Pancreas (tissue), 10 donors: ENCODE measurements around the gene SCAMP4. TPM values are rescaled to one million over a fixed set of nuclear protein-coding genes. Genes with fewer than 3 reads are reported as not detected.

Experiments
- ATAC-seq, 4 donors: fragments of 200-7000 bp; cut with Tn5 transposase; one replicate each; pipeline versions ENCODE4 v1.8.0 to v1.9.1; 2020; ENCODE audit warnings: mild to moderate bottlenecking in 4 of 4, moderate library complexity in 4 of 4
- DNase-seq, 6 donors: peaks; one replicate each; pipeline ENCODE4 v3.0.0-alpha.2; 2020
- FAIRE-seq: peaks from 2 replicates; lab custom pipeline; 2012; peaks lifted over from hg19 to GRCh38; lab: Jason Lieb, UNC
- H3K27ac ChIP-seq, 4 donors: fragments of 200-600 bp; sonication (generic); 1 replicate in 3 of 4; 2 replicates in 1 of 4; pipeline versions ENCODE4 v1.5.0 to v1.8.0; 2020
- H3K27me3 ChIP-seq, 4 donors: fragments of 200-600 bp; one replicate each; pipeline ENCODE4 v1.8.0; 2021
- H3K36me3 ChIP-seq, 3 donors: fragments of 200-600 bp; sonication (generic) in 1 of 3; one replicate each; pipeline versions ENCODE4 v1.5.0 to v1.8.0; 2020 to 2021
- H3K4me1 ChIP-seq, 3 donors: fragments of 200-600 bp; one replicate each; pipeline ENCODE4 v1.8.0; 2021
- H3K4me3 ChIP-seq, 4 donors: fragments of 200-600 bp; sonication (generic) in 2 of 4; one replicate each; pipeline versions ENCODE4 v1.5.0 to v1.8.0; 2020 to 2021
- H3K9me3 ChIP-seq, 4 donors: fragments of 200-600 bp; one replicate each; pipeline ENCODE4 v1.8.0; 2021
- CTCF ChIP-seq, 4 donors: fragments of 200-600 bp; sonication (generic) in 3 of 4; IDR thresholded peaks; one replicate each; pipeline versions ENCODE4 v1.5.0 to v1.8.0; 2021; ENCODE audit warnings: antibody characterized with exemption in 4 of 4
- WGBS, 2 donors: extraction: QIAGEN DNeasy Blood & Tissue Kit; methylation state at CpG; one replicate each; pipeline ENCODE4 v1.1.7; 2013; 5-methylcytosine and 5-hydroxymethylcytosine counted together
- intact Hi-C, 3 donors: fragments of 100-400 bp; cut with DNase I; formaldehyde crosslinking; loops; one replicate each; pipeline versions ENCODE4 v1.11.1 to v1.14.2; 2022
- polyA plus RNA-seq, 2 donors: library from polyadenylated mRNA; stranded (reverse); fragments of 200-250 nt; gene quantifications; one replicate each; pipeline ENCODE4 v1.2.3, GENCODE V29; 2013
- total RNA-seq, 6 donors: library from RNA; stranded (reverse); fragmentation: NEBNext Ultra II Directional in 4 of 6; extraction: Animal tissue kit (Norgen Biotek cat#: 25700) in 4 of 6; gene quantifications; one replicate each; pipeline versions ENCODE4 v1.2.1 to v1.2.4, GENCODE V29; 2021 to 2023
- donor health status: healthy with polysubstance abuse.
- donor health status: DM: no; HTN: no; CAD: no; lungs with moderate emphysema.
- donor health status: DM: no; HTN: no; CAD: no.
- donor health status: control.
- donor health status: control.
- donor health status: Bipolar disorder and iron deficiency.
- donor health status: DM: yes; HTN: yes; CAD: no.
- donor health status: DM: no; HTN: no; CAD: no.
- donor health status: DM: no; HTN: no; CAD: no.
- donor health status: DM: yes; HTN: yes; CAD: no.

The SCAMP4 gene
- total and polyA plus RNA-seq, 8 donors: 23.0 to 52.2 (median 31.4) TPM

DNA sequence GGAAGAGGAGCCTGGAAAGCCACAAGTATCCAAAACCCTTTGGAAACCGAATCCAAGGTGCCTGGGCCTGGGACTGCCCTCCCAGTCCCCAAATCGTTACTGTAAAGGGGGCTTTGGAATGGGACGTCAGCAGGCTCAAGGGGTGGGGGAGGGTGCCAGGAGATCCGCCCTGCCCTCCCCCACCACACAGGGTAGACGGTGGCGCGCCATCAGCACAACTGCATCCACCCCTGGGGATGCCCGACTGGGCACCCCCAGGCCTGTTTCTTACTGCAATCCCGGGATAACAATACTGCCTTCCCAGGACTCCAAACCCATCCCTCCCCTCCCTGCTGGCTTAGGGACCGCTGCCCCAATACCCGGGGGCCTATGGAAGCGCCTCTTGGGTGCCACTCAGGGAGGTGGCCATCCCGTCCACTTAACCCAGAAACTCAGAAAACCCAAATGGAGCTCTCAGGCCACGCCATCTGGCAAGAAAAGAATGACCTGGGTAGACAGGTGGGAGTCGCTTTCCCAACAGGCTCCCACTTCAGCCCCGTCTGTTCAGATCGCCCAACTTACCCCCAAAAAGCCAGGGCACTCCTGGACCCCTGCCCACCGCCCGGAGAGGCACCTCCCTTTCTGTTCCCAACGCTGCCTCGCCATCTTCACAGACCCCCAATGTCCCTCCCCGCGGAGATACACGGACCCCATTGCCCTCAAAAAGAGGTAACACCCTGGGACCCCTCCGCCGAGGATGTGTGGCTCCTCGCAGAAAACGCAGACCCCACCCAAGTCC lies 44.2 kb upstream of the SCAMP4 start:
- Histone ChIP-seq H3K27me3 (no peaks in the 10 kb centered on the region), H3K9me3 (no peaks in the 10 kb centered on the region), H3K4me3 (peak overlapping the region in 1 of 4 donors; percentile 73), H3K27ac (no peak overlapping the region), H3K4me1 (peaks cover 0 to 23% (median 0%) of the 10 kb centered on the region in 3 donors), H3K36me3 (no peaks in the 10 kb centered on the region)
- FAIRE-seq: no peak
- intact Hi-C loops: no loop called here
- ATAC-seq: no peak
- no peak for TF ChIP-seq CTCF (IDR thresholded peaks at IDR 0.05)
- WGBS, 2 donors: 72 to 75% methylated on average over 28 of the region's 28 CpGs
- peak in 2 of 6 donors; percentile 29 to 40 for DNase-seq

- DNase-seq (peak in 2 of 6 donors; percentile 26 to 75), FAIRE-seq (no peak), ATAC-seq (no peak)
- no peaks in the 10 kb centered on the region for H3K36me3 ChIP-seq
- H3K9me3 ChIP-seq: no peaks in the 10 kb centered on the region
- peak overlapping the region; percentile 37 to 75 (median 56) for H3K4me3 ChIP-seq
- 70 to 74% methylated on average over 22 to 23 of the region's 23 CpGs for WGBS, 2 donors
- peaks cover 0 to 23% (median 0%) of the 10 kb centered on the region in 3 donors for H3K4me1 ChIP-seq
- intact Hi-C loops: no loop called here
- no peak for TF ChIP-seq CTCF (IDR thresholded peaks at IDR 0.05)
- H3K27ac ChIP-seq: no peak overlapping the region
- H3K27me3 ChIP-seq: no peaks in the 10 kb centered on the region
Measured at GRCh38 chr19:1861599-1862031, 43.6 kb upstream of the SCAMP4 start.

- Histone ChIP-seq H3K9me3 (no peaks in the 10 kb centered on the region), H3K27me3 (no peaks in the 10 kb centered on the region), H3K27ac (no peak overlapping the region), H3K4me3 (peak overlapping the region; percentile 37 to 75 (median 56)), H3K4me1 (peaks cover 0 to 23% (median 0%) of the 10 kb centered on the region in 3 donors), H3K36me3 (no peaks in the 10 kb centered on the region)
- DNase-seq: peak in 1 of 6 donors; percentile 33
- 20 to 26% methylated on average over 21 of the region's 21 CpGs for WGBS, 2 donors
- FAIRE-seq: no peak
- intact Hi-C loops: no loop called here
- TF ChIP-seq CTCF (IDR thresholded peaks at IDR 0.05): no peak
- ATAC-seq: no peak
Measured at GRCh38 chr19:1862068-1862423, 43.2 kb upstream of the SCAMP4 start.

GRCh38 chr19:1862424-1863327 lies 42.5 kb upstream of the SCAMP4 start:
- WGBS, 2 donors: 0% methylated on average over 74 to 109 of the region's 109 CpGs
- Histone ChIP-seq H3K36me3 (no peaks in the 10 kb centered on the region), H3K4me3 (peak overlapping the region; percentile 37 to 75 (median 56)), H3K27ac (no peak overlapping the region), H3K4me1 (peaks cover 0 to 21% (median 0%) of the 10 kb centered on the region in 3 donors), H3K27me3 (no peaks in the 10 kb centered on the region), H3K9me3 (no peaks in the 10 kb centered on the region)
- TF ChIP-seq CTCF (IDR thresholded peaks at IDR 0.05): no peak
- no peak for ATAC-seq
- intact Hi-C loops: no loop called here
- no peak for FAIRE-seq
- DNase-seq: peak in 5 of 6 donors; percentile 51 to 83 (median 71)
